GM12878 (cell line): ENCODE results near the gene SH2B2.

Source experiments
- CTCF ChIP-seq, 3 experiments: IDR thresholded peaks in 2 of 3; conservative IDR thresholded peaks in 1 of 3; 2 replicates each; pipeline ENCODE4 v1.5.1; 2011; ENCODE audit warnings: low read depth in 3 of 3, low read length in 3 of 3, mild to moderate bottlenecking in 3 of 3, control low read depth in 2 of 3, moderate library complexity in 2 of 3, inconsistent platforms in 1 of 3, mixed read lengths in 1 of 3; ENCODE audit not compliant: control insufficient read depth in 2 of 3, insufficient read depth in 1 of 3; ENCODE audit errors: extremely low read depth in 1 of 3
- POLR2AphosphoS2 ChIP-seq: IDR thresholded peaks from 2 replicates; pipeline ENCODE4 v1.6.1; 2011; ENCODE audit warnings: low read depth, mild to moderate bottlenecking, low read length, improper control_type of control experiment, moderate library complexity
- POLR2AphosphoS5 ChIP-seq: IDR thresholded peaks from 2 replicates; pipeline ENCODE4 v1.6.1; 2011; ENCODE audit warnings: mild to moderate bottlenecking, low read length, inconsistent platforms
- RBBP5 ChIP-seq: fragments of 200-600 bp; sonication (generic); conservative IDR thresholded peaks from 2 replicates; pipeline ENCODE4 v1.6.1; 2016
- SP1 ChIP-seq: IDR thresholded peaks from one replicate; pipeline ENCODE4 v1.6.1; 2011; ENCODE audit warnings: low read depth, low read length
- TF ChIP-seq, protein P1 (sequence below): IDR thresholded peaks from 2 replicates; pipeline ENCODE4 v1.6.1; 2012; ENCODE audit warnings: low read depth, low read length, improper control_type of control experiment

GRCh38 chr7:102313997-102314780, 27.5 kb downstream of the SH2B2 start:
- TF ChIP-seq RBBP5 = no peak
- no peak for TF ChIP-seq POLR2AphosphoS2
- TF ChIP-seq, protein P1, sequence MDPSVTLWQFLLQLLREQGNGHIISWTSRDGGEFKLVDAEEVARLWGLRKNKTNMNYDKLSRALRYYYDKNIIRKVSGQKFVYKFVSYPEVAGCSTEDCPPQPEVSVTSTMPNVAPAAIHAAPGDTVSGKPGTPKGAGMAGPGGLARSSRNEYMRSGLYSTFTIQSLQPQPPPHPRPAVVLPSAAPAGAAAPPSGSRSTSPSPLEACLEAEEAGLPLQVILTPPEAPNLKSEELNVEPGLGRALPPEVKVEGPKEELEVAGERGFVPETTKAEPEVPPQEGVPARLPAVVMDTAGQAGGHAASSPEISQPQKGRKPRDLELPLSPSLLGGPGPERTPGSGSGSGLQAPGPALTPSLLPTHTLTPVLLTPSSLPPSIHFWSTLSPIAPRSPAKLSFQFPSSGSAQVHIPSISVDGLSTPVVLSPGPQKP = no peak
- no peak for TF ChIP-seq CTCF (IDR thresholded peaks at IDR 0.05 in 2 of 3, conservative IDR thresholded peaks at IDR 0.05 in 1 of 3; ENCODE audit: control insufficient read depth in 2 of 3, extremely low read depth in 1 of 3, insufficient read depth in 1 of 3, low read depth in 3 of 3, low read length in 3 of 3)
- TF ChIP-seq SP1 = no peak
- no peak for TF ChIP-seq POLR2AphosphoS5
